Measurements from ENCODE around the gene SMIM7.

The SMIM7 gene

DNA sequence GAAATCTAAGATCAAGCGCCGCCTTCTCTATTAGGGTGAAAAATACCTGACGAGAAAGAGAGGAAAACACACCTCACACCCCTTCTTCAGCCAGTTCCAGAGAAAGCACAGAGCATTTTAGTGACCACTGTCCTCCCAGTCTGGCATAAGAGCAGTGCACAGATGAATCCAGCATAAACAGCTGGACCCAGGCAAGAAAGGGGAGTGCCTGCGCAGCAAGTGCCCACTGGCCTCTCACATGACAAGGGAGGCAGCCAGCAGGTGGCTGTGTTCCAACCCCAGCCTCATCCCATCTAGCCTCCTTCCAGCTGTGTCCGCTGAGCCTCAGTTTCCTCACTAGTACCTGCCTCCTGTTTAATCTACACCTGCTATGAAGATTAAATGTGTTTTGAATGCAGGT is 39.9 kb downstream of the SMIM7 start:
- DNase-seq: no peak

DNA sequence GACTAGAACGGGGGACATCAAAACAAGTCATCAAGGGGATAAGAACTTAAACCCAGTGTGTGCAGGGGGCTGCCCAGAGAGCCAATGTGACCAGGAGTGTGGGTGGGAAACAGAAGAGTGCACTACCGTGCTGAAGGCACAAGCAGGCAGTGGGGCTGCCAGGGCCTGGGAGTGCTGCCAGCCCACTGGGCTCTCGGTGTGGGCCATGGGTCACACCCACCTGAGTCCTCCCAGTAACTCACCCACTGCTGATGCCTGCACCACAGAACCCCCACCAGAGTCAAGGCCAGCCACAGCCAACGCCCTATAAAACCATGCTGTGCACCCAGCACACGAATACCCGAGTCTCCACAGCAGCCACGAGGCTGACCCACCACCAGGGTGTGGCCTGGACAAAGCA is 40.5 kb downstream of the SMIM7 start:
- DNase-seq: no peak

DNA sequence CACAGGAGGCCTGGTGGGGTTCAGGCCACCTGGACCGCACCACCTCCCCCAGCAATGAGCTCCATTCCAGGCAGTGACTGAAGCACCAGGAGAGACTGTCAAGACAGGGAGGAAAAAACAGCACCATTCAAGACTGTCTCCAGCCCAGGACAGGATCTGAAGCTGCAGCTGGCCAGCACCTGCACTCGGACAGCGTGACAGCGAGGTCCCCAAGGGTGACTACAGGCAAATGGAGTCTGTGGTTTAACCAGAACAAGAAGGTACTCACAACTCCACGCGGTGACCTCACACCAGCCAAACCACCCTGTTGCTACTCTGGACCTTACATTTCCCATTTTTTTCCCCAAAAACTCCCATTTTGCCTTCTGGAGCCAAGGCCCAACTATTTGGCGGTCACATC is 41.7 kb downstream of the SMIM7 start:
- no peak for DNase-seq

DNA sequence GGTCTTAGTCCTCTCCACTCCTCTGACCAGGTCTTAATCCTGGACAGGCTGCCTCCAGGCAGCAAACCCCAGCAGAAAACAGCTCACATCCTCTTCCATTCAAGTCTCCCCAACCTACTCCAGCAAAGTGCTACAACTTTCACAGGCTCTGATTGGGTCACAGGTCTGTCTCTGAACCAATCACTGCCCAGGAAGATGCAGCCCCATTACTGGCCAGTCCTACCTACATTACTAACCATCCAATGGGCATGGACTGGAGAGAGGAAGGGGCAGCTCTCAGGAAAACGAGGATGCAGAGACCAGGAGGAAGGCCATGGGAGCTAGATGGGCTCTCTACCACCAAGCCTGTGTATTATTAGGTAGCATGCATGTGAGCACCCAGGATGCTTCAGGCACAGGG is 44.1 kb downstream of the SMIM7 start:
- no peak for DNase-seq

DNA sequence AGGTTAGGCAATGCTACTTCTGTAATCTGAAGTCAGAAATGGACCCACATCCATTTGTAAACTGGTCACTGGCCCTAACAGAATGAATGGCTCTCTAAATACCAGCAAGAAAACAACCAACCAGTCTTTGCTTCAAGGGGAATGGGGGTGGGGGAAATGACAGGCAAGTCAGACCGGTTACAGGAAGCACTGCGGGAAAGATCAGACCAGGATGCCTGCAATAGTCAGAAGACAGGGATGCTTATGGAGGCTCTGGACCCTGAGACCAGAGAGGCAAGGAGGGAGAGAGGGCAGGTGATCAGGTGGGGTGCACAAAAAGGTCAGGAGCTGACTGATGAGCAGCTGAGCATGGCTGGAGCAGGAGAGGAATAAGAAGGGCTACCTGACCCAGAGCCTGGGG is 45.0 kb downstream of the SMIM7 start:
- DNase-seq: no peak

DNA sequence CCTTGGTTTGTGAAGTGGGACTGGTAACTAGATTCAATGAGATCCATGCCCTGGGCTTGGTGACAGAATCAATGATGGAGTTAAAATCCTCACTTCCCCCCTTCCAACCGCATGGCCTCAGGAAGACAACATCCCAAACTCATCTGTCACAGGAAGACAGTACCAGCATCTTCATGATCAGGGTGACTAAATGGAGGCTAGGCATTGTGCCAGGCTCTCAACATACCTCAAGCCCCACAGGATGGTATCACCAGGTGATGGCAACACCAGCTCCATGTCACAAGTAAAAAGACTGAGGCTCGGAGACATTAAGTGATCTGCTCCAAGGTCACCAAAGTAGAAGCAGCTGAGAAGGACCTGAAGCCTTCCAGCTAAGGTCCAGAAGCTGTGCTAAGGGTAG is 46.1 kb downstream of the SMIM7 start:
- no peak for DNase-seq

DNA sequence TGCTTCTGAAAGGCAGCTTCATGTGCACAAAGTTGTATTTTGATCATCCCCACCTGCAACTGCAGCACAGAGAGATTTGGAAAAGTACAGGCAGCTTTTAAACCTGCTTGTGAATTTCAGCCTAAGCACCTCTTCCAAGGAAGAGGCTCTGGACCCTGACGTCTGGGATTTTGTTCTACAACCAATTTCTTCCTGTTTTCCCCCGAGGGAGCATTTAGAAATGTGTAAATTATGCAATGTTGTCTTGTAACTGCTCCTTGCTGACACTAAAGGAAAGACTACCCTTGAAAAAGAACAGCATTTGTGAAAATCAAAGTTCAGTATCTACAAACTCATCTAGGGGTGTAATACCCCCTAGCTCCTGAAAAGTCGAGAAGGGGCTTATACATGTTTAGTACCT is 47.3 kb downstream of the SMIM7 start:
- no peak for DNase-seq

DNA sequence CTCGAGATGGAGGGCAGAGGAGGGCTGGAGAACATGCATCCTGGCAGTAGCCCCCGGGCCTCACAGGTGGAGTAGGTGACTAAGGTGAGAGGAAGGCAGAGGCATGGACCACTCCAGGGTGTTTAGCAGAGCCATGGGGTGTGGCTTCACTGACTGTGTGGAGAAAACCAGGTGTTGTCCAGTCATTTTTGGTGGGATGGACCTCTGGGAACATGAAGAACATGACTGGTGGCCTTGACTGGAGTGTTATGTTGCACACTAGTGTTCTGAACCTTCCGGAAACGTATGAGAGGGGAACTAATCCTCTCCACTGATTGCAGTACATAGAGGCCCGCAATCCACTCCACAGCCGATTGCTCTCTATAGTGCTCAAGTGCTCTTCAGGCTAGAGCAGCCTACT is 48.8 kb downstream of the SMIM7 start:
- no peak for DNase-seq

DNA sequence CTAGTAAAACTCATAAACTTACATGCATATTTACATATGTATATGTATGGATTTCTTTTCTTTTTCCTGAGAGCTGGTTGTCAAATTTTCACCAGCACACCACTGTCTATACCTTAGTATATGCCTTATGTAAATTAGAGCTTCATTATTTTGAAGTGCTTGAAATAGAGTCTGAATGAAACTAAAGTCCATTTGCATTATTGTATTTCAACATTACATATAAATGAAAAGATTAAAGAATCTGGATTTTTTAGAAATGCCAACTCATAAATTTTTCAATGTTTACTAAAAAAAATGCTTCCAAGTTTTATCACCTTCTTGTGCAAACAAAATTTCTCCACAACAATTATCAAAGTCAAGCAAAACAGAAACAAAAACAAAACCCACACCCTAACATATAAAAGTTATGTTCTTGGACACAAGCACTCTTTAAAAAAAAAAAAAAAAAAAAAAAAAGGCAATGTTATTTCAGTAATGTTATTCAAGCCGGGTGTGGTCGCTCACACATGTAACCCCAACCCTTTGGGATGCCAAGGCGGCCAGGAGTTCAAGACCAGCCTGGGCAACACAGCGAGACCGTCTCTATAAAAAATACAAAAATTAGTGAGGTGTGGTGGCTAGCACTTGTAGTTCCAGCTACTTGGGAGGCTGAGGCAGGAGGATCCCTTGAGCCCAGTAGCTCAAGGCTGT is 50.3 kb downstream of the SMIM7 start:
- DNase-seq: no peak

DNA sequence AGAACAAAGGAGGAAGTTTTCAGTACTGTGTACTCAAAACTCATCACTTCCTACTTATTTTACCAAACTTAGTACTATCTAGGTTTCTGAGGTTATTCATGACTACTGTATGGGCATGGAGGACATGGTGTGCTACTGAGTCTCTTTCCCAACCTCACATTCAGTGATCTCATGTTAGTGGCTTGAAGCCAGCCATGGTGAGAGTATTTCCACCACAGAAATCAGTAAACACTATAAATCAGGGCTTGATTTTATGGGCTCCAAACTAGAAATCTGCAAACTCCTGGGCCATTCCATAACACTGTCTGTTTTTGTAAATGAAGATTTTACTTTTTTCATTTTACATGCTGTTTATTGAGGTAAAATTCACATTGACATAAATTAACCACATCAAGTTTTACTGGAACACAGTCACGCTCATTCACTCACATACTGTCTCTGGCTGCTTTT is 51.6 kb downstream of the SMIM7 start:
- no peak for DNase-seq

DNA sequence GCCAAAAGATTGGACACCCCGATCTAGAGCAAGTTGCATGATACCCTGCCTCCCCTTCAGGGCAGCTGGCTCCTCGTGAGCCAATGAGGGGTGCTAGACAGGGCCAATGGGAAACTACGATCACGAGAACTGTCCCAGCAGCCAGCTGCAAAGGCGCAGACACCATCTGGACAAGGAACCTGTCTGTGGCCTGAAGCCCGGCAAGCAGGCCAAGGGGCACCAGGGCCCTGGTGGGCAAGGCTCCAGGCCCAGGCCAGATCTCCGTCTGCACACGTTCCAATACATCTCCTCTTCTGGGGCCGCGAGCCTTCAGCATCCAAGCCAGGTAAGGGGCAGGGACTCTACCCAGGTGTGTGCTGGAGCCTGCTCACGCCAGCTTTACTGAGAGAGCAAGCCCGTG is 52.1 kb downstream of the SMIM7 start:
- no peak for DNase-seq

DNA sequence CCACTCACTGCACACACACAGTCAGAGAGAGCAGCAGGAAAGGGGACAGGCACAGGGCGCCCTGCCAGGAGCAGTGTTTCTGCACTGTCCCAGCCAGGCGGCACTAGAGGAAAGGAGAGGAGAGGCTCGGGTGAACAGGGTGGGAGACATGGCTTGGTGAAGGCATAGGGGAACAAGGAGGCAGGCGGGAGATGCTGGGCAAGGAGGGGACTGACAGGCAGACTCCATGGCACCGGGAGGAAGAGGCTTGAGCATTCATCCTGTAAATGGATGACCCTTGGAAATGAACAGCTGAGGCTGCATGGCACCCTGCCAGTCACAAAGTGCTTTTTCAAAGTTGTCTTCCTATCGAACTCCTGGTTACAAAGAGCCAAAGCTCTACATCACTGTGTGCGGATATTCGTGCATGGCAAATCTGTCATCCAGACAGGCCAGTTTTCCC is 54.4 kb downstream of the SMIM7 start:
- no peak for DNase-seq

DNA sequence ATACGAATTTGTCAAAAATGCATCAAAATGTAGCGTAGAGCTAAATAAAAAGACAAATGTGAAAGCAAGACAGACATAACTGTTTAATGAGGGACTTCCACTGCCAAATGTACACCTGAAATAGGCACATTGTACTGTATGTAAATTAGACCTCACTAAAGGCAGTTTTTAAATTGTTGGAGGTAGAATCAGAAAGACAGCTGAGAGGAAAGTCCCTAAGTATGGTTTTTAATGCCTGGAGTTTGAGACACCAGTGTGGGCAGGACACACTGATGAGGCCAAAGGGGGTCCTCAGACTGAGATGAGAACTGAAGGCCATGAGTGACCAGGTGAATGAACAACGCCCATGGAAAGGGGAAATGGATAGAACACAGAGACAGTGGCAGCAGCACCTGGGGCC is 54.8 kb downstream of the SMIM7 start:
- DNase-seq: no peak

DNA sequence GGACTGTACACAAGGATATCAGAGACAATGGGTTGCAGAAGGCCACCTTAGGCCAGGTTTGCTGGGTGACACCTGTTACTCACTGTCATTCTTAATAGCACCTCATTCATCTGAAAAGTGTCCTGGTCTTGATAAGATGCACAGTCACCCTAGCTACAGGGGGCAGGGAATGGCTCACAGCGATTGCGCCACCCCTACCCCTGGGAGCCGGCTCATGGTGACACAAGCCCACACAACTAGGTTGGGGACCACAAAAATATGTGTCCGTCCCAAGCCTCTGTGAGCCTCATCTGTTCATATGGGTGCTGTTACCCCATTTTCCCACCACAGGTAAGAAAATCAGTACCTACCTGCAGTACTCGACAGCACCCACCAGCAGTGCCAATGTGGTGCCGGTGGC is 55.3 kb downstream of the SMIM7 start:
- DNase-seq: no peak

DNA sequence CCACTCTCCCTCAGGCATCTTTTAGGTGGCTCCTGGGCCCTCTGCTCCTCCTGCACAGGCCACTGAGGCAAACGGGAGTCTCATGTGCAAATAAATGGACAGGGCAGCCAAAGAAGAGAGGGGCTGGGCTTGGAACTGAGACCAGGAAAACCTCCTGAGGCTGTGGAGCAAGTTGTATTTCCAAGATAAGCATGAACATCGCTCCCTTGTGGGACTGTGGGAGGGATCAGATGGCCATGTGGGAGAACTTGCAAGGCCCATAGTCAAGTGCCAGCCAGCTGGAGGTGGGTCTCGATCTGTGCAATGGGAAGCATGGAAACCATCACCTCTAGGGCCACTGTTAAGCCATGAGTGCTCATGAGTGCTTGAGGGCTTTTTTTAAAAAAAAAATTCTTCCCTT is 56.9 kb downstream of the SMIM7 start:
- no peak for DNase-seq

DNA sequence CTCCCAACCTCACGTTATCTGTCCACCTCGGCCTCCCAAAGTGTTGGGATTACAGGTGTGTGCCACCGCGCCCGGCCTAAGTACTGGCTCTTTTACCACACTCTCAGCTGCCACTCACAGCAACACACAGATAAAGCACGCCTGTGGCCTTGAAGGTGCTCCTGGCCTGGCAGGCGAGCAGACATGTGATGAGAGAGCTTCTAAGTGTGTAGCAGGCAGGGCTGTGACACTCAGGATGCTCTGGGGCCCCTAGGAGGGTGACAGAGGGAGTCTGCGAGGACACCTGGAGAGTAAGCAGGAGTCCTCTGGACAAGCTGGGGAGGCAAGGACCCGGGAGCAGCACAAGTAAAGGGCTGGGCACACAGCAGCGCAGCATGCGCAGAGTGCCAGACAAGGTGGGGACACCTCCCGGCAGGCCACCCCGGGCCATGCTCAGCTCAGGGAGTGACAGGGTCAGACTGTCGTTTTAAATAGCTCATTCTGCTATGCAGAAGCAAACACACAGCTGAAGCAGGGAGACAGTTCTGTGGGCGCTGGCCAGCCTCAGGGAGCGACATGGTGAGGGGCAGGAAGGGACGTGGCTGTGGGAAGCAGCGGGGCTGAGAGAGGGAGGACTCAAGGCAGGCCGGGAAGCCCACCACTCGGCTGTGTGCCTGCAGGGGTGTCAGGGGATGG is 58.4 kb downstream of the SMIM7 start:
- DNase-seq: no peak

DNA sequence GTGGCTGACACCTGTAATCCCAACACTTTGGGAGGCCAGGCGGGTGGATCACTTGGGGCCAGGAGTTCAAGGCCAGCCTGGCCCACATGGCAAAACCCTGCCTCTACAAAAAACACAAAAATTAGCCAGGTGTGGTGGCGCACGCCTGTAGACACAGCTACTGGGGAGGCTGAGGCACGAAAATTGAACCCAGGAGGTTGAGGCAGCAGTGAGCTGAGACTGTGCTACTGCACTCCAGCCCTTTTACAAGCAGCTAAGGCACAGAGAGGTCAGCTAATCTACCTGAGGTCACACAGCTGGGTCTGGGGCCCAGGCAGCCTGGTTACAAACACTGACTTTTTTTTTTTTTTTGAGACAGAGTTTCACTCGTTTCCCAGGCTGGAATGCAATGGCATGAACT is 59.1 kb downstream of the SMIM7 start:
- DNase-seq: no peak

DNA sequence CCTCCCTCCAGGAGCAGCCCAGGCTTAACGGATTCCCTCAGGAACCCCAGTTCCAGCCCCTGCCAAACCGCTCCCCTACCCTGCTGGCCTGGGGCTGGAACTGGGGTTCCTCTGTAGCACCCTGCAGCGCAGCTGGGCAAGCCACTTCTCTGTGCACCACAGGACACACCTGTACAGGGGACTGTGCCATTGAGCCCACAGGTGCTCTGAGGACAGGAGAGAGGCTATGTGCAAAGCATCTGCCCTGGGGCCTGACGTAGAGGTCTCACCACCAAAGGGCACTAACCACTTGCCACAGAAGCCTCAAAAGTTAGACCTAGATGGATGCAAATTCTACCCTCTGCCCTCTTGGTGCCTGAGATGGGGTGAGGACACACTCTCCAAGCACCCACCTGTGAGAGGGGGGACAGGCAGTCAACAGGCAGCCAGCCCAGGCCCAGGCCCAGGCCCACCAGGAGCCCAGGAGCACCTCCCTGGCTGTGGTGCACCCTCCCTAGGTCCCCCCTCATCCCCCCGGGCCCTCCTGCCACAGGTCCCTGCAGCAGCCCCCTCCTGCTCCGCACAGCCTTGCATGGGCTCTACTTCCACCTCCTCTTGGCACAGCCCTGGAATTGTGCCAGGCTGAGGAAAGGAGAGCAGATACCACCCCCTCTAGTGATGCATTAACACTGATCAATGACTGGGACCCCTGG is 60.1 kb downstream of the SMIM7 start:
- DNase-seq: no peak

DNA sequence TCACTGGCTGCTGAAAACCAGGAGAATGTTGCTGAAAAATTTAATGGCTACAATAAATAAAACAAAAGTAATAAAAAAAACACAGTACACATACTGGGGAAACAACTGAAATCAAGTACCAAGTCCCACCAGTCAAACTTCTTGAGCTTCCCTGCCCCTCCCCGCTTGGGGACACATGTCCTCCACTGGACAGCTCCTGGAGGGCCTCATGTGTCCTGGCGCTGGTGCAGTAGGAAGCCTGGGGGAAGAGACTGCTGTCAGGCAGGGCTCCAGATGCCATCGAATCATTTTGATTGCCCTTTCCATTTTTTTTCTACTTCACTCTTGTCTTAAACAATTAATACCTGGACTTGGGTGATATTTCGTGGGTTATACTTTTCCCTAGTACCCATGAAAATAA is 61.1 kb downstream of the SMIM7 start:
- no peak for DNase-seq

DNA sequence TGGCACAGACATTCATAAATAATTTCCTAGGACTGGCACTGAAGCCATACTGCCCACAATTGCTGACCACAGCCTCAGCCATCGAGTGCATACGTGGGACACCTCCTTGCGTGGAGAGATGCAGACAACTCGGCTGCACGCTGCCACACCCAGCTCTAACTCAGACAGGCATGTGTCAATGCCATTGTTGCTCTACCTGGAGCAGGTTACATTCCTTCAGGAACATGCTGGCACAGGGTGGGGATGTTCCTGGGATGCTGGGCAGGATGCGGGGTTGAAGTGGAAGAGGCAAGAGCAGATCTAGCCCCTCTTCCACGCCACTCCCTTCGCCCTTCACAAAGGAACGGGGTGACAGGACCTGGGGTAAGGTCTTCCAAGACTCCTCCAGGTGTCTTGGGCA is 63.5 kb downstream of the SMIM7 start:
- DNase-seq: no peak
